Heart left ventricle (tissue), 13 donors: Measurements from ENCODE around the gene DOCK9.

Source experiments
- POLR2A ChIP-seq, 2 donors: fragments of 450-650 bp; IDR thresholded peaks; one replicate each; pipeline ENCODE4 v1.6.1; 2017; ENCODE audit warnings: antibody characterized with exemption in 2 of 2, mild to moderate bottlenecking in 2 of 2, moderate library complexity in 2 of 2
- TF ChIP-seq, protein P1 (sequence below), 12 donors: fragments of 200-600 bp; sonication (generic) in 4 of 12; IDR thresholded peaks; one replicate each; pipeline versions ENCODE4 v1.5.0 to v1.8.0; 2018 to 2022; ENCODE audit warnings: antibody characterized with exemption in 12 of 12, mild to moderate bottlenecking in 5 of 12
- donor health status: ischemic (EF 13 %, LVEDD 7.1; RV severe dilation, severe dysfunction).
- donor health status: DM: no; HTN: yes; CAD: no.
- donor health status: DM: no; HTN: no; CAD: no.
- donor health status: ischemic (EF 25% LVEDD 6.9; RV normal size, moderate dysfunction).
- donor health status: ischemic (EF 25% LVEDD 5.7; RV mildly dilated, moderate dysfunction).
- donor health status: ischemic (EF 35%, LVEDD 5.7; RV mildly dilated, moderate dysfunction).
- donor health status: nonischemic (EF 11% LVEDD 7.7; RV severe dilation, severe dysfunction).
- donor health status: DM: yes; HTN: yes; CAD: no.
- donor health status: PGD.
- donor health status: ischemic (EF 29% LVEDD 5.4; RV normal size, mild dysfunction).
- donor health status: nonischemic (EF 23%, LVEDD 6.1; RV moderate dilation, normal function).

DNA sequence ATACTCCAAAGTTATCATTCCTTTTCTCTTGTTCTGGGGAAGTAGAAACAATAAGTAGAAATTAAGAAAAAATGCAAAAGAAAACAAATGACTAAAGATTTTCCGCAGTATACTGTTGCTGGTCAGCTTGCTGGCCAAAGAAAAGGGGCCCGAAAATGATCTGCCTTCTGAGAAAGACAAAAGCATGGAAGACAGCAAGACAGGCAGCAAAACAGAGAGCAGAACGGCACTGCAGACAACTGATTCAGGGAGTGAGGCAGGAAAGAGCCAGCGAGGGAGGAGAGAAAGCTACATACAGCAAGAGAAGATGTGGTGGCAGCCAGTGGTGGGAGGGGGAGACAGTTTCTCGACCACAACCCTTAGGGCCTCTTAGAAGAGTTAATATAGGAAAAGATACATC lies 5.3 kb upstream of the DOCK9 start:
- TF ChIP-seq, protein P1, sequence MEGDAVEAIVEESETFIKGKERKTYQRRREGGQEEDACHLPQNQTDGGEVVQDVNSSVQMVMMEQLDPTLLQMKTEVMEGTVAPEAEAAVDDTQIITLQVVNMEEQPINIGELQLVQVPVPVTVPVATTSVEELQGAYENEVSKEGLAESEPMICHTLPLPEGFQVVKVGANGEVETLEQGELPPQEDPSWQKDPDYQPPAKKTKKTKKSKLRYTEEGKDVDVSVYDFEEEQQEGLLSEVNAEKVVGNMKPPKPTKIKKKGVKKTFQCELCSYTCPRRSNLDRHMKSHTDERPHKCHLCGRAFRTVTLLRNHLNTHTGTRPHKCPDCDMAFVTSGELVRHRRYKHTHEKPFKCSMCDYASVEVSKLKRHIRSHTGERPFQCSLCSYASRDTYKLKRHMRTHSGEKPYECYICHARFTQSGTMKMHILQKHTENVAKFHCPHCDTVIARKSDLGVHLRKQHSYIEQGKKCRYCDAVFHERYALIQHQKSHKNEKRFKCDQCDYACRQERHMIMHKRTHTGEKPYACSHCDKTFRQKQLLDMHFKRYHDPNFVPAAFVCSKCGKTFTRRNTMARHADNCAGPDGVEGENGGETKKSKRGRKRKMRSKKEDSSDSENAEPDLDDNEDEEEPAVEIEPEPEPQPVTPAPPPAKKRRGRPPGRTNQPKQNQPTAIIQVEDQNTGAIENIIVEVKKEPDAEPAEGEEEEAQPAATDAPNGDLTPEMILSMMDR (IDR thresholded peaks at IDR 0.05): no peak
- TF ChIP-seq POLR2A (IDR thresholded peaks at IDR 0.05): no peak
